Activated CD4-positive, CD25-positive, alpha-beta regulatory T cell (primary cell): ENCODE results near the gene ZNF785.
"Not testable (repeated sequence)": the region's sequence is repeated elsewhere in the genome, so short reads cannot be mapped to it uniquely, and the experiment has no call there.

Experiments
- DNase-seq, 4 experiments: peaks; one replicate each; lab custom pipeline; 2025; lab: John Stamatoyannopoulos, UW

ZNF785 gene

DNA sequence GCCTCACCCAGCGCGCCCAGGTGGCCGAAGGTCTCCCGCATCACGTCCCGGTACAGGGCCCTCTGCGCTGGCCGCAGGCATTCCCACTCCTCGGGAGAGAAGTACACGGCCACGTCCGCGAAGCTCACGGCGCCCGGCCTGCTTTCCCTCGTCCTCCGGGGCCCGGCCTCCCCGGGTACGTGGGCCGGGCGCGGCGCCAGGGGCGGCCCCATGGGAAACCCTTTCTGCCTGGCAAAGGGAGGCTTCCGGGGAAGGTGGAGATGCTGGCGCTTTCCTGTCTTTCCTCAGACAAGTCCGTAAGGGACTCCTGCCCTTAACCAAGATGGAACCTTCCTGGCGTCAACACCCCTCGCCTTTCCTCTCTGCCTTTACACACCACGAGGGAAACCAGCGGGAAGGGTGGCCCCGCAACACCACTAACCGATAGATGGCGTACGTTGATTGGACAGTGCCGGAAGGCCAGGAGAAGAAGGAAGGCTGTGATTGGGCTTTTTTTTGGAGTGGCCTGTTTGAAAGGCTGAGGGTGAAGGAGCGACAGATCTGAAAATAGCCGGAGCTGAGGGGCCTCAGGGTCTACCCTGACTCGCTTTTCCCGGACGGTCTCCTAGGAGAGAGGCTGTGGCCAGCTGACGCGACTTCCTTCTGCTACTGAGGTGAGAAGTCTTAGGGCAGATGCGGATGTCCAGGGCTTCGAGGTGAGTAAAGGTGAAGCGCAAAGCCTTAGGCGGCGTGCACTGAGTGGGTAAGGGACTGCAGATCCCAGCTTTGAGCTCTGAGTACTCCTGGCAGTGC is at the start of gene ZNF785:
ZNF785 (minus strand) TSS at position 298 of the 792 bp plus-strand sequence; CDS start at position 212, 86 bp downstream.
- DNase-seq = peak; percentile 72 to 80 (median 78)

GRCh38 chr16:30633526-30633925 is 48.0 kb upstream of the ZNF785 start:
- DNase-seq = no peak

DNA sequence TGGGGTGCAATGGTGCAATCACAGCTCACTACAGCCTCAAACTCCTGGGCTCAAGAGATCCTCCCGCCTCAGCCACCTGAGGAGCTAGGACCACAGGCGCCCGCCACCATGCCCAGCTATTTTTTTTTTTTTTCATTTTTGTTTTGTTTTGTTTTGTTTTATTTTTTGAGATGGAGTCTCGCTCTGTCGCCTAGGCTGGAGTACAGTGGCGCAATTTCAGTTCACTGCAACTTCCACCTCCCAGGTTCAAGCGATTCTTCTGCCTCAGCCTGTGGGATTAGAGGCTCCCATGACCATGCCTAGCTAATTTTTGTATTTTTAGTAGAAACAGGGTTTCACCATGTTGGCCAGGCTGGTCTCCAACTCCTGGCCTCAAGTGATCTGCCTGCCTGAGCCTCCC is 47.0 kb upstream of the ZNF785 start:
- not testable (repeated sequence) for DNase-seq

DNA sequence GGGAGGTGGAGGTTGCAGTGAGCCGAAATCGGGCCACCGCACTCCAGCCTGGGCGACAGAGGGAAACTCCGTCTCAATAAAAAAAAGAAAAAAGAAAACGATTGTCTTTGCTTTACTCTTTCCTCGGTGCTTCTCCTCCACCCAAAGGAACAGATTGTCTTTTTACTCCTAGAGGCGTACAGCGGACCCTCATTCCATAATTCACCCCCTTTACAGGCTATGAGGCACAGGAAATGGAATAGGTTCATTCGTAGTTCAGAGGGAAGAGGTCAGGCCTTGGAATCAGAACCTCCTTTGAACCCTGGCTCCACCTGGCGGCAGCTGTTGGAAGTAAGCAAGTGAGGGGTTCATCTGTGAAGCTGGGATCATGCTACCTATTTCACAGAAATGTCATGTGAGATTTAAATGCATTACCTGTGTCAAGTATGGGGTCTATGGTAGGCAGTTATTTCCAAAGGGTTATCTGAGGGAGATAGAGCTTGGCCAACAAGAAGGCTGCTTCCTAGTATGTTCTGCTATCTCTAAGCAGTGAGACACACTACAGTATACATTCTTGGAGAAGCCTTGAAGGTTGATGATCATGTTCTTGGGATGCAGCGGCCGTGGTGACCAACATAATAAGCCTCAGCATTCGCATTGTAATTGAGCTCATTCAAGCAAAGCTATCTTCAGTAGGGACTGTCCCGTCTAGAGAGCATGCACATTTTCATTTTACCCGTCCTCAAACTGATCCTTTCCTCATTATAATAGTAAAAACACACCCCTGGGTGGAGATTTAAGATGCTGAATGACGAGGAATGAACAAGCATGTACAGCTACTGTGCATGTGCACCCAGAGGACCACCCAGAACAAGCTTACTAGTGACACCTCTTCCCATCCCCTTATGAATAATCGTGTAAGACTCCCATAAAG is 43.4 kb upstream of the ZNF785 start:
- peak; percentile 69 to 94 (median 84) for DNase-seq

- no peak for DNase-seq
These were observed 40.7 kb upstream of the ZNF785 start for GRCh38 chr16:30626236-30626635.

- no peak for DNase-seq
These were observed 38.2 kb upstream of the ZNF785 start for GRCh38 chr16:30623536-30624283.

DNA sequence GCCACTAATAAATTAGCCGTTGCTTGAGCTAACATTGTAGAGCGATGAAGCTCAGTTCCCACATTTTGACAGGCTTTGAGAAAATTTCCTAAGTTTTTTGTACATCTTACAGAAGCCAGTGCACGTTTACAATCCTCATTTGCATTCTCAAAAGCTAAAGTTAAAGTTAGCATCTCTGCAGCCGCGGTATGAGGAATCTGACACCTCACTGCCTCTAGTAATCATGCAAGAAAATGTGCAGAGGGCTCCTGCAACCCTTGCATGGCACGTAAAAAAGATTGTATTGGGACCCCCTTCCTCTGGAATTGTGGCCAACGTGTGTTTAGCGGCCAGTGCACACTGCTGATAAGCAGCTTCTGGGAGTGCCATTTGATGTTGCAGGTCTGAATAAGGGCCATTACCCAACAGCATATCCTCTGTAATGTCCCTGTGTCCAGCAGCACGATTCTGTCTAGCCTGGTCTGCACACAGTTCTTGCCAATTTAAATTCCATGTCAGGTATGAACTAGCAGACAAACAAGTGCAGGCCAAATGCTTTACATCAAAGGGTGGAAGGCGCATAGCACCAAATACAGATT is 37.0 kb upstream of the ZNF785 start:
- DNase-seq = no peak

- DNase-seq = no peak
These were observed 36.3 kb upstream of the ZNF785 start for GRCh38 chr16:30621765-30622164.

GRCh38 chr16:30620169-30620568 is 34.7 kb upstream of the ZNF785 start:
- DNase-seq = no peak

- no peak for DNase-seq
These were observed 34.1 kb upstream of the ZNF785 start for GRCh38 chr16:30619638-30620037.

DNA sequence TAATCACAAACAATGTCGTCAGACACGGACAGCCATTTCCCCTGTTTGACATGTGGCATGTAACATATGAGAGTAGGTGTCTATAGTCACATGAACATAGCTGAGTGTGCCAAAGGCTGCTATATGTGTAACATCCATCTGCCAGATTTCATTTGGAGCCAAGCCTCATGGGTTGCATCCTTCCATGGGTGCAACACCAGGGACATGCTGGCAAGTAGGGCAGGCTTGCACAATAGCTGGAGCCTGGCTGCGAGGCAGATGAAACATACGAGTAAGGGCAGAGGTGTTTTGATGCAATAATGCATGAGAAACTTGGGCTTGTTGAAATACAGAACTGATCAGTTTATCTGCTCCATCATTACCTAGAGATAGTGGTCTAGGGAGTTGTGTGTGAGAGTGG is 33.7 kb upstream of the ZNF785 start:
- DNase-seq = no peak

GRCh38 chr16:30615358-30616091 is 30.0 kb upstream of the ZNF785 start:
- peak; percentile 16 to 58 (median 33) for DNase-seq

DNA sequence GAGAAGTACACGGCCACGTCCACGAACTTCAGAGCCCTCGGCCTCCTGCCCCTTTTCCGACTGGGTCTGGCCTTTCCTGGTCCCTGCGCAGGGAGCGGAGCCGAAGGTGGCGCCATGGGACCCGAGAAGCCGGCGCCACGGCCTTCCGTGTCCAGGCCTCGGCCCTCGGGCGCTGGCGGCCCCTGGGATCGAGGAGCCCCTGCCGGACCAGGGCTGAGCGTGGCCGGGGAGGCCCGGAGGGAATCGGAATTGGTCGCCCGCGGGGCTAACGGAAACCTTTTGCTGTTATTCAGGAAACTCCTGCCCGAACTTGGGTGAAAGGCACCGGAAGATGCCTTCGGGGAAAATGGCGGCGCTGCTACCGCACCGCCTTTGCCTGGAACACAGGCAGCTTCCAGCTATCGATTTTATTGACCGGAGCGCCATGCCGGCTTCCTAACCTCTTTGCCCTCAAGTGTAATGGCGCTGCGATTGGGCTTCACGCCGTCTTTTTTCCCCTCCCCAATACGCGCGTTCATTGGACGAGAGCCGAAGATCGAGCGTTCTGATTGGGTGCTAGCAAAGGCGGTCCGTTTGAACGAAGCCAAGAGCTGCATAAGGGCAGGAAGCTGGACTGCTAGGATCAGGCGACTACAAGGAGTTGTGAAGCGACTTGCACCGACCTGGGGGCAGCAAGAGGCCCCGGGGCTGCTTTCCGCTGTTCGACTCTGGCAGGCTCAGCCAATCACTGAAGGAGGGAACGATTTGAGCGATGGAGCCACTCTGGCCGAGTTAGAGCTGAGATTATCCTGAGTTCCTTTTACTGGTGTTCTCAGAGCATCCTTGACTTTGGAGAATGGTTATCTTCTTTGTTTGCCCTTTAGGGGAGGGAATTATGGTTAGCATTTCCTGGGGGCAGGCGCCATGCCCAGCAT is 24.7 kb upstream of the ZNF785 start, which contains the start of gene ZNF689:
ZNF689 (minus strand) TSS at position 464 of the 914 bp plus-strand sequence; CDS start at position 116, 348 bp downstream.
- peak; percentile 79 to 91 (median 80) for DNase-seq

- peak in 3 of 4 experiments; percentile 23 to 33 (median 29) for DNase-seq
These were observed 23.8 kb upstream of the ZNF785 start for GRCh38 chr16:30609002-30609925.

GRCh38 chr16:30606004-30606403 is 20.5 kb upstream of the ZNF785 start:
- no peak for DNase-seq

GRCh38 chr16:30605158-30605557 is 19.7 kb upstream of the ZNF785 start:
- no peak for DNase-seq

DNA sequence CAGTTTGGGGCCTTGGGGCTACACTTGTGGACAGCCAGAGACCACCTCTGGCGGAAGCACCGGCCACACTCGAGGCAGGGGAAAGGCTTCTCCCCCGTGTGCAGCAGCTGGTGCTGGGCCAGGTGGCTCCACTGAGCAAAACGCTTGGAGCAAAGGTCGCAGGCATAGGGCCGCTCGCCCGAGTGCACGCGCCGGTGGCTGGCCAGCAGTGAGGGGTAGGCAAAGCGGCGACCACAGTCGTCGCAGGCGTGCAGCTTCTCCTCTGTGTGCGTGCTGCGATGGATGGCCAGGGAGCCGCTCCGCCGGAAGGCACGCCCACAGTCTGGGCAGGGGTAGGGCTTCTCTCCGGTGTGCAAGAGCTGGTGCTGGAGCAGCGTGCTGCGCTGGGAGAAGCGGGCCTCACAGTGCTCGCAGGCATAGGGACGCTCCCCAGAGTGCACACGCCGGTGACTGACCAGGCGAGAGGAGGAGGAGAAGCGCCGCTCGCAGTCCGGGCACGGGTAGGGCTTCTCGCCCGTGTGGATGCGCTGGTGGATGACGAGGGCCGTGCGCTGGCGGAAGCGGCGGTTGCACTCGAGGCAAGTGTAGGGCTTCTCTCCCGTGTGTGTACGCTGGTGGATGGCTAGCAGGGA is 18.9 kb upstream of the ZNF785 start:
- DNase-seq = no peak

- DNase-seq = no peak
These were observed 18.4 kb upstream of the ZNF785 start for GRCh38 chr16:30603945-30604315.
